KOPT-K1 (cell line): Measurements from ENCODE around the gene ADRA2B.

Experiments used
- H3K27ac ChIP-seq: fragments of 200-600 bp; sonication (generic); 2 replicates; pipeline ENCODE4 v1.5.1; 2016; ENCODE audit warnings: antibody characterized with exemption, mild to moderate bottlenecking, low read depth, low read length; ENCODE audit not compliant: poor library complexity, severe bottlenecking
- H3K36me3 ChIP-seq: fragments of 200-600 bp; sonication (generic); 2 replicates; pipeline ENCODE4 v1.5.1; 2017; ENCODE audit warnings: antibody characterized with exemption, mild to moderate bottlenecking, low read length, moderate library complexity; ENCODE audit not compliant: insufficient read depth
- H3K9me3 ChIP-seq: fragments of 200-600 bp; sonication (generic); 2 replicates; pipeline ENCODE4 v1.5.1; 2017; ENCODE audit warnings: antibody characterized with exemption, low read length, mild to moderate bottlenecking; ENCODE audit not compliant: insufficient read depth, poor library complexity, severe bottlenecking

Gene ADRA2B

DNA sequence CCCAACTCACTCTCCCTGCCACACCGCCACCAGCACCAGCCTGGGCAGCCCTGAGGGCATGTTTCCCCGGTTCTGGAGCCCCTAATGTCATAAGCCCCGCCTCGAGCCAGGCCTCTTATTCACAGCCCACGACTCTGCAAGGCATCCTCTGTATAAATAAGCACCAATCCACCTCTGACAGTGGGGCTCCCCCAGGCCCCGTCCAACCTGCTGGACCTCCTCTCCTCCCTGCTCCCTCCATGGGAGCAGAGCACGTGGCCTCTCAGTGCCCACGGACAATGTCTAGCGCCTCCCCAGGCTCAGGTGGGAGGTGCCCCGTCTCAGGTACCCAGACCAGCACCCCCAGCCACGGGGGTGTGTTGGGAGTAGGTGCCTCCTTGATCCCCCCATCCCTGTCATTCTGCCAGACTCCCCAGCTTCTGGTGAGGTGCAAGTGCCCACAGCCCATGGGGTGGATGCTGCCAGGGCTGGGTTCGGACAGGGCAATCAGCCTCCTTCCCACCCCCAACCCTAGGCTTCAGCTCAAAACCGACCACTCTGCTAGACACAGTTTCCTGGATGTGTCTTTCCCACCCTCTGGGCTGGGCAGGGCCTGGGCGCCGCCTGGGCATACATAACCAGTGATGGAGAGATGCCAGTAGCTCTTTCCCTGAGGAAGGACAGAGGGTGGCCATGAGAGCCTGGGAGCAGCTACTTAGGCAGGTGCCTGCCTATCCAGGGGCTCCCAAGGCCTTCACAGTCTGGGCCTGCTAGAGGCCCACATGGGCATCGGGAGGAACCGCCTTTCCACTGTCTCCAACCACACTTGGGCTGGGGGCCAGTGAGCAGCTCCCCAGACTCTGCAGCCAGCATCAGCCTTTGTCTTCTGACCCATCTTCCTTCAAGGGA, 1.6 kb upstream of the ADRA2B start:
- Histone ChIP-seq H3K9me3 (no peaks in the 10 kb centered on the region), H3K27ac (no peak overlapping the region), H3K36me3 (no peaks in the 10 kb centered on the region)

DNA sequence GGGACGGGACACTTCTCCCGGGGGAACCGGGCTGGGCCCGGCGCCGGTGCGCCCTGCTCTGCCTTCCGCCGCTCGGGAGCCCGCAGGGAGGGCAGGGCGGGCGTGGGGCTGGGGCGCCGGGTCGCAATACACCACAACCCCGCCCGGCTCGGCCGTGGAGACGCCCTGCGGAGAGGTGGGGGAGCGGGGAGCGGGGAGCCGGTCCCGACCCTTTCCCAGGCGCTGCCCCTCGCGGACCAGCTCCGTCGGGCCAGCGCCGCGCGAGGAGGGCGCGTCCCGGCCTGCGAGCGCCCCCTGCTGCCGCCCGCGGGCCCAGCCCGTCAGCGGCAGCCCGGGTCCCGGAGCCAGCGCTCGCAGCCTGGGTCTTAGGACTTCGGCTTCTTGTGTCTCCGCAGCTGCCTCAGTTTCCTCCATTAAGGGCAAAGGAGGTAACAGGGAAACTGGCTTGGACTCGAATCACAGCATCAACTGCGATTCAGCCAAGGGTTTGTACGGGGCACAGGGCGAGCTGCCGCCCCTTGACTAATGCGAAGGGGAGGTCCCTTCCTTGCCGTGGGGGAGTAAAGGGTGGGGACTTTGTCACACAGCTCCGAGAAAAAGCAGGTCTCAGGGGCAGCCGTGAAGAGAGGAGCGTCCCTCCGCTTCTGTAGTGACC, 635 bp upstream of the ADRA2B start:
- H3K27ac ChIP-seq, result no peak overlapping the region
- H3K9me3 ChIP-seq, result no peaks in the 10 kb centered on the region
- H3K36me3 ChIP-seq, result no peaks in the 10 kb centered on the region

DNA sequence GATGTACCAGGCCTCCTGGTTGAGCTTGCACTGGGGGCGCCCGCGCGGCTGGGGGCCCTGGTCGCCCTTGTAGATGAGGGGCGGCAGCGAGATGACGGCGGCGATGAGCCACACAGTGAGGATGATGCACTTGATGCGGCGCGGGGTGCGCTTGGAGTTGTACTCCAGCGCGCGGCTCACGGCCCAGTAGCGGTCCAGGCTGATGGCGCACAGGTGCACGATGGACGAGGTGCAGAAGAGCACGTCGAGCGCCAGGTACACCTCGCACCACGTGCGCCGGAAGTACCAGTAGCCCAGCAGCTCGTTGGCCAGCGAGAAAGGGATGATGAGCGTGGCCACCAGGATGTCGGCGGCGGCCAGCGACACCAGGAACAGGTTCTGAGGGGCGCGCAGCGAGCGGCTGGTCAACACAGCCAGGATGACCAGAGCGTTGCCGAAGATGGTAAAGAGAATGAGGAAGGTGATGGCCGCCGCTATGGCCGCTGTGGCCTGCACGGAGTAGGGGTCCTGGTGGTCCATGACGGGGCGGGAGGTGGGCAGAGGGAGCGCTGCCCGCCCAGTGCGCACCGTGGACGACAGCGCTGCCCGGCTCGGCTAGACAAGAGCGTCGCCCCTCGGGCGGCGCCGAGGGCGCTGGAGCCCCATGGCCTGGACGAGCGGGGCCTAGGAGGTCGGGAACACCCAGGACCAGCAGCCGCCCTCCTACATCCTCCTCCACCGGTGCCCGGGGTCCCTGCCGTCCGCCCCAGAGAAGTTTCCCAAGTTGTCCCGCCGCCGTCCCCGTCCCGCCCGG, 544 bp downstream of the ADRA2B start:
- Histone ChIP-seq H3K9me3 (no peaks in the 10 kb centered on the region), H3K36me3 (no peaks in the 10 kb centered on the region), H3K27ac (no peak overlapping the region)

DNA sequence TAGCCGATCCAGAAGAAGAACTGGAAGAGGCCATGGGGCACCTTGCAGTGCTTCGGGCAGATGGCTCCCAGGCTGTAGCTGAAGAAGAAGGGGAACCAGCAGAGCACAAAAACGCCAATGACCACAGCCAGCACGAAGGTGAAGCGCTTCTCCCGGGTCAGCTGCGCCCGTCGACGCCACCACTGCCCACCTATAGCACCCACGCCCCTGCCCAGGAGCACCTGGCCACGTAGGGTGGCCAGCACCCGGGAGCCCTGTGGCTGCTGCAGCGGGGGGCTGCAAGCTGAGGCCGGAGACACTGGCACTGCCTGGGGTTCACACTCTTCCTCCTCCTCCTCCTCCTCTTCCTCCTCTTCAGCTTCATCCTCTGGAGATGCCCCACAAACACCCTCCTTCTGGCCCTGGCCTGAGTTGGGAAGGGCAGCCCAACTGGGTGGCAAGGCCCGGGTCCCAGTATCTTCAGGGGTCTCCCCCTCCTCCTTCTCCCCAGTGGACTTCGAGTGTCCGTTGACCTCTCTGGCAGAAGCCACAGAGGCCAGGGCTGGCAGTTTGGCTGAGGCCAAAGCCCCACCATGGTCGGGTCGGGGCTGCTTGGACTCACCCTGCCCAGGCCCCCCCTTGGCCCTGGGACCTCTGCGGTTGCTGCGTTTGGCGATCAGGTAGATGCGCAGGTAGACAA, 1.3 kb downstream of the ADRA2B start:
- H3K27ac ChIP-seq, result no peak overlapping the region
- no peaks in the 10 kb centered on the region for H3K9me3 ChIP-seq
- H3K36me3 ChIP-seq, result no peaks in the 10 kb centered on the region

DNA sequence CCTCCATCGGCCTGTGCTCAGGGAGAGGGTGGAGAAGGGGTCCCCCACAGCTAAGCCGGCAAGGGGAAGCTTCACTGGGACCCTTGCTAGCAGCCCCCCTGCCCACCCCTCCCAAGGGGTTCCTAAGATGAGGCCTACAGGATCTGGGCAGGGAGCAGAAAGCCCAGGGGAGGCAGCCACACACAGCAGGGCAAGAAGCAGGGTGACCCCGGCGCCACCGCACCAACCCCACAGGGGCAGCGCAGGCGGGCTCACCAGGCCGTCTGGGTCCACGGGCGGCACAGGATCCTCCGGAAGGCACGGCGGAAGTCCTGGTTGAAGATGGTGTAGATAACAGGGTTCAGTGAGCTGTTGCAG, 1.8 kb downstream of the ADRA2B start:
- no peaks in the 10 kb centered on the region for H3K36me3 ChIP-seq

DNA sequence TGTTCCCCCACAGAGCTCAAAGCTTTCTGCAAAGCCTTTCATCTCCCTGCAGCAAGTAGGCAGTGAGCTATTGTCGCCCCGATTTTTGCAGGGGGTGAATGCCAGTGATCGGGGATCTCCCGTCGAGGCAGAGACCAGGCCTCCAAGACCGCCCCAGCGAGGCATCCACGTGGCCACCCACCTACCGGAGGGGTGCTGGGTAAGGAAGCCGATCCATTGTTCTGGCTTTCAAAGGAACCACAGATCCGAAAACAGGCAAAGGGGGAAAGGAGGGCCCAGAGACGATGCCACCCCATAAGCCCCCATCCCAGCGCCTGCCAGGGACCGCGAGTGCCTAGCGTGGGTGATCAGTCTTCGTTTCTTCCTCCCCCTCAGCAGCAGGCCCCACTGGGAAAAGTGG, 2.4 kb downstream of the ADRA2B start:
- Histone ChIP-seq H3K36me3 (no peaks in the 10 kb centered on the region), H3K27ac (no peak overlapping the region)

More for the DNA sequence above, 1.8 kb downstream of the ADRA2B start:
- Histone ChIP-seq H3K27ac (no peak overlapping the region), H3K9me3 (no peaks in the 10 kb centered on the region)

DNA sequence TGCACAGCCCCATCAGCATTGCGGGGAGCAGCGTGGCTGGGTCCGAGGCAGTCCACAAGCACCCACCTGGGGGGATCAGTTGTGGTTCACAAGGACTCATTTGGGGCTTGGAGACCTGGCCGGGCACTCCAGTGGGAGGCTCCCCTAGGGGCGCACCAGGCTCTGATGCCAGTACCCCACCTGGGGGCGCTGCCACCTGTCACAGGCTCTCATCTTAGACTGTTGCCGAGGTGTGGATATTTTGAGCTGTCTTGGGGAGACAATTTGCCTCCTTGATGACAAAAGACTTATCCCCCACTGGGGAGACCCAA, 3.0 kb downstream of the ADRA2B start:
- Histone ChIP-seq H3K9me3 (no peaks in the 10 kb centered on the region), H3K27ac (no peak overlapping the region), H3K36me3 (no peaks in the 10 kb centered on the region)

More for the DNA sequence above, 2.4 kb downstream of the ADRA2B start:
- H3K9me3 ChIP-seq, result no peaks in the 10 kb centered on the region

DNA sequence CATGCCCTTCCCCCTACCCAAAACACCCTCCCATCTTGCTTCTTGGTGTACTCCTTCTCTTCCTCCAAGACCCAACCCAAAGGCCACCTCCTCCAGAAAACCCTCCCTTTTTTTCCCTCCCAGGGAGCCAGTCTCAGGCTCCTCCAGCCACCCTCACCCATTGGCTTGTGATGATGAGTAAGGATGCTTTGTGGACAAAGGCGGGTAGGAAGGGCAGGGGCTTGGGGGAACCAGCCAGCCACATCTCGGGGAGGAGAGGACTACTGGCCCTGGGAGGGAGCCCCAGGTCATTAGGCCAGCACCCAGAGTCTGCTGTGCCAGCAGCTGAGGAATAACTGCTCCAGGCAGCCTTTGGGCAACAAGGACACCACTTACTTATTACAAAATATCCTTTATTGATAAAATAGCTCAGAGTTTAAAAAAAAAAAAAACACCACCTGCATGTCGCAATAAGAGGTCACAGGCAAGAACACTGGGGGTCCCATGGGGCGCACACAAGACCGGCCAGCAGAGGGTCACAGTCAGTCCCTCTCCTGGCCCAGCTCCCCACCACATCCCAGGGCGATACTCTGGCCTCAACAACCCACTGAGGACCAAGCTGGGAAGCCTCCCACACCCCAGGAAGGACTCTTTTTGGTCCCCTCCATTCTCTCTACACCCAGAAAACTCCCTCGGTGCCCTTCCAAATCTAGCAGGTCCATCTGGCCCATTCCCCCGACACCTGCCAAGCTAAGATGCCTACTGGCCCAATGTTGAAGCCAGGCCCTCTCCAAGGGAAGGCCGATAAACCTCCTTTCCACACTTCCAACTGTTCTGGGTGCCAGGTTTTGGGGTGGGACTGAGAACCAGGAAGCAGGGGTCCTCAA, 3.6 kb downstream of the ADRA2B start:
- Histone ChIP-seq H3K9me3 (no peaks in the 10 kb centered on the region), H3K36me3 (no peaks in the 10 kb centered on the region), H3K27ac (no peak overlapping the region)

DNA sequence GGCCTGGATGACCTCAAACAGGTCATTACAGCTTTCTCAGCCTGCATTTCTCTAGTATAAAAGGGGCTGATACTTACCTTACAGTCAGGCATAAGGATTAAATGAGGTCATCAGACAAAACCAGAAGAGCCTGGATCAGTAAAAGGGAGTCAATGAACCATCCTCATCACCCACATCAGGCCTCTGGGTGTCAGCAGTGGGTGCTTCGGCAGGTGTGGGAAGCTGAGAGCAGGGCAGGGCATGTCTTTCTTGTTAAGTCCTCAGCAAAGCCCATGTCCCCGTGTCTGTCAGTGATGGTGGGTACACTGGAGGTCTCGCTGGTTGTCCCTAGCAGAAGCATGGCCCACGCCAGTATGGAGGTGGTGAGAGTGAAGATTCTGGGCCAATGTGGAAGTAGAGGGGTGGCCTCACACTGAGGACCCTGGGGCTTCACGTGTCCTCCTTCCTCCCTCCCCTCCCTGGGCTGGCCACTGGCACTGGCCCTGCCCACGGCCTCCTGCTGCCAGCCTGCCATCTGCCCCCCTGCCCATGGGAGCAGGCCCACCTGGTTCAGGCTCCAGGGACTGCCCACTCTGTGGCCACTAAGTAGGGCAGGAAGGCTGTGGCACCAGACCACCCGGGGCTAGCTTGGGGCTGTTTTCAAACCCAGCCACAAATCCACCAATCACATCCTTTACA, 4.4 kb downstream of the ADRA2B start:
- H3K27ac ChIP-seq, result no peak overlapping the region
- no peaks in the 10 kb centered on the region for H3K9me3 ChIP-seq

DNA sequence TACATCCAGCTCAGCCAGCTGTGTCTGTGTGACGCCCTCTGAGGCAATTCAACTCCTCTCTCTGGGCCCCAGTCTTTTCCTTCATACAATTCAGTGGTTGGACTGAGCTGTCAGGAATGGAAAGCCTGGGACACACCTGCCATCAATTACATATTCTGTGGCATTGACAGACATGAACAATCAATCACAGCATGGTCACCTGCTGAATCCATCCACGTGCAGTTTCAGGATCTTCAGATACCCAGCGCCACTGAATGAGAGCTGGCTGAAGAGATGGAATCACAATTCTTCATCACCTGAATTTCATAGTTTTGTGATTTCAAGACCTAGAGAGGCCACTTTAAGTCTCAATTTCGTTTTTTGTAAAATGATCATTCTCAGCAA, 5.1 kb downstream of the ADRA2B start:
- Histone ChIP-seq H3K9me3 (no peaks in the 10 kb centered on the region), H3K36me3 (no peaks in the 10 kb centered on the region), H3K27ac (no peak overlapping the region)

More for the DNA sequence above, 4.4 kb downstream of the ADRA2B start:
- no peaks in the 10 kb centered on the region for H3K36me3 ChIP-seq

DNA sequence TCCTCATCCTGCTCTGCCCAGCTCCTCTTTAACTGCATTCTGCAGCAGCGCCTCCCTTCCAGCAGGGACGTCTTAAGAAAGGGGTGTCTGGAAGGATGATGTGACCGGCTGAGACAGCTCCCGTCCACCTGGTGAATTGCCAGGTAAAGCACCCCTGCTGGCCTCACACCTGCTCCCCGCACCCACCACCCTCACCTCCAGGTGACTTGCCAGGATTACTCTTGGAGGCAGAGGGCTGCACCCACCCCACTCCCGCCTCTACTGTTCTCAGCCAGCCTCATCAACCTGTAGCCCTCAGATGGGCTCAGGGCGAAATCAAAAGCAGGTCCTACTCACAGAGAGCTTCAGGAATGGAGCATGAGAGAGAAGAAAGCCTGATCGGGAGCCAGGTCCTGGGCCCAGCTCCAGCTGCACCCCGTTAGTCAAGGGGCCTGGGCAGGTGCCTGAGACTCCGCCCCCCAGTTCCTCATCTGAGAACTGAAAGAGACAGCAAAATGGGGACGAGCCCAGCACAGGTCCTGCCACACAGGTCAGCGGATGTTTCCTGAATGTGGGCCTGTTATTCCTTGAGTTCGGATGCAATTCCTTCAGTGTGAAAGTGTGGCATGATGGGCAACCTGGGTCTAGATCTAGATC, 5.6 kb downstream of the ADRA2B start:
- peaks cover 3% of the 10 kb centered on the region for H3K9me3 ChIP-seq
- H3K27ac ChIP-seq, result no peak overlapping the region
- H3K36me3 ChIP-seq, result no peaks in the 10 kb centered on the region

DNA sequence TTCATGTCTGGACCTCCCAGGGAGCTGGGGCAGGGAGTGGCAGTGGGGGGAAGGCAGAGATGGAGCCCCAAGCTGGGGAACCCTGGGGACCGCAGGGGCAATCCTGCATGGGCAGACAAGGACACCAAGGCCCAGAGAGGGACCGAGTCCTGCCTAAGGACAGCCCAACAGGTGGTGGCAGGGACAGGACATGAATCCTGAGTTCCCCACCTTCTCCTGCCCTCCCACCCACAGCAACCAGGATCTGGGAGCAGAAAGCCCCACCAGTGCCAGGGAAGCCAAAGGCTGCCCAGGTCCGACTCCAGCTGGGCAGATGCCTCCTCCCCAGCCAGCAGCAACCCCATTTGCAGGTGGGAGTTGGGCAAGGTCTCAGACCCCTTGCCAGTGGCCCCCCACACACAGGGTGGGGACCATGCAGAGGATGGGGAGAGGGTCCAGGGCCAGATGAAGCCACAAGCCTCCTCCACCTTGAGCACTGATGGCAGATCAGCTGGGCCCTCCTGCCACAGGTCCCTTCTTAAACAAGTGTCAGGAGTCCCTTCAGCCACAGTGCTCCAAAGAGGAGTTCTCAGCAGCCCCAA, 6.3 kb downstream of the ADRA2B start:
- no peak overlapping the region for H3K27ac ChIP-seq
- H3K9me3 ChIP-seq, result peaks cover 10% of the 10 kb centered on the region
- no peaks in the 10 kb centered on the region for H3K36me3 ChIP-seq

DNA sequence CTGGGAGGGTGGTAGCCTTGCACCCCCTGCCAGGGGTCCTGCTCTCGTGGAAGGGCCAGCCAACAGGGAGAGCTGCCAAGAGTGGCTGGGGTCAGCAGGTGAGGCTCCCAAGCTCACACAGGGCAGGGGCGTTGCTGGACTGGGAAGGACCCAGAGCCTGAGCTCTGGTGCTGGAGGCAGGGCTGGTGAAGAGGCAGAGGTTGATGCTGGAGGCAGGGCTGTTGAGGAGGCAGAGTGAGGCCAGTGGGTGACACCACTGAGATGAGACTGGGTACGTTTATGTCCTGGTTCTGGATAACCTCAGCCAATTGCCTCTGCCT, 7.0 kb downstream of the ADRA2B start:
- Histone ChIP-seq H3K27ac (no peak overlapping the region), H3K36me3 (no peaks in the 10 kb centered on the region), H3K9me3 (peaks cover 17% of the 10 kb centered on the region)
